Hematopoietic multipotent progenitor cell treated with erythropoietin and hydrocortisone succinate and interleukin-3 and kit ligand, for 4 days (in vitro differentiated cells): ENCODE data around the gene EPHA3.
"Not testable (repeated sequence)": the region's sequence is repeated elsewhere in the genome, so short reads cannot be mapped to it uniquely, and the experiment has no call there.

Experiments used
- DNase-seq: peaks from one replicate; pipeline ENCODE4 v3.0.0-alpha.2; 2015

Gene EPHA3

DNA sequence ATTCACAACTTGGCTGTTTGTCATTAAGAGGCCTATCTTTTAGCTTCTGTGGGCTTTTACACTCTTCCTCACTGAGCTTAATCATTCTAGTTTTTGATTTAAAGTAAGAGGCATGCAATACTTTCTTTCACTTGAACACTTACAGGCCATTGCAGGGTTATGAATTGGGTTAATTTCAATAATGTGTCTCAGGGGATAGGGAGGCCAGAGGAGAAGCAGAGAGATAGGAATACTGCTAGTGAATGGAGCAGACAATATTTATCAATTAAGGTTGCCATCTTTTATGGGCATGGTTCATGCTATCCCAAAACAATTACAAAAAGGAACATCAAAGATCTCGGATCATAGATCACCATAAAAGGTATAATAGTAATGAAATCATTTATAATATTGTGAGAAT is 189.8 kb downstream of the EPHA3 start:
- no peak for DNase-seq

DNA sequence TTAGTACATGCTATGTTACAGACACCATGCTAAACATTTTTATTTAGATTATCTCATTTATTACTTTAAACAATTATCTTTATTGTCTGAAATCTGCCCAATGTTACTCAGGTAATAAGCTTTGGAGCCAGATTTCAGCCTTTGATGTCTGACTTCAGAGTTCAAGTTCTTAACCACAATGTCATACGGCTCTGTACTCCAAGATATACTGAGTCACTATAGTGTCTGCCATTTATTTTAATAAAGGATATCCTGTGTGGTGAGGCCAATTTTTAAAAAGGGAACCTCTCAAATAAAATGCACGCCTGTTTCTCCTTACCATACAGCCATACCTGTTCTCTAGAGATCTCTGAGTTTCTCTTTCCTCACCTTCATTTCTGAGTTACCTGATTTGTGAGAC is 193.1 kb downstream of the EPHA3 start:
- DNase-seq, result peak; percentile 55

DNA sequence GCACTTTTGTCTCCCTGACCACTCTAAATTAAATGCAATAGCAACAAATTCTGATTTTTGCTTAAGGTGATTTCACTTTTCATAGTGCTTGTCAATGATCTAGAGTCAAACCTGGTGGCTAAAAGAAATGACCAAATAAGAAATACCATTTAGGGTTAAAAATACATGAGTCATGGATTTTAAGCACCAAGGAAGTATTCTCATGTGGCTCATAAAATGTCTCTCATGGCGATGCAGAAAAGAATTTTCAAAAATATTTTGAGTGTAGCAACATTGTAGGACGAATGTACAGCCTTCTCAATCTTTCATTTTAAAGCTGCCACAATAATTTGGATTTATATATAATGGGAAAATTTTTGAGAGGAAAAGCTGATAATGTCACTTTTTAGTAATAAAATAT is 193.6 kb downstream of the EPHA3 start:
- no peak for DNase-seq

DNA sequence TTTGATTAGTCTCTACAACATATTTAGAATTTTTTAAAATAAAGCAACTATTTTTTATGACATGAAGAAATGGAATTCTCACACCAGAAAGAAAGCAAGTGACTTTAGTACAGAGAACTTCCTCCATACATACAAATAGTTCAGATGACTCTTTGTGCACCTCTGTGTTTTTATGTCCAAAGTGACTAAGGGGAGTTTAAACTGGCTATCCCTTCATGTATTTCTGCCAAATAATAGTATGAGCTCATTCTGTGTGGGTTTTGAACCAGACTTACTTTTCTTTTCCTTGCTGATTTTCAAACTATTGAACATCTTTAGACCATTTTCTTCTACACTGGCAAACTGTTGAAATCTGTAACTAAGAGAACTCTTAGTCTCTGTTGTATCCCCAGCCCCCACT is 196.3 kb downstream of the EPHA3 start:
- no peak for DNase-seq

DNA sequence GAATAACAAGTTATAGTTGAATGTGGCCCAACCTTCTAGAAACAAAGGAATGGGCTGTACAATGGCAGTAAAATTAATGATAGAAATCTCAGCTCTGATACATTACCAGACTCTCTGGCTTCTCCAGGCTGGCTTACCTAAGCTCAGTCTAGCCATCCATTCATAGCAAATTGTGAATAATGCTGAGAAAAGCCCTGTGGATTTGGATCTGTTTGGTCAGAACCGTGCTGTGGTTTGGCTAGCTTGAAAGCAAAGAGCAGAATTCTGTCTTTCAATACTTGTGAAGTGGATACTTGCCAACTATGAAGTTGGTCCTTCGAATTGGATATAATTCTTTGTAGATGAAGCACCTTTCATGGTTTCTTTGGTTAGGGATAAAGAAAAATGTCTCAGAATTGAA is 199.1 kb downstream of the EPHA3 start:
- no peak for DNase-seq

DNA sequence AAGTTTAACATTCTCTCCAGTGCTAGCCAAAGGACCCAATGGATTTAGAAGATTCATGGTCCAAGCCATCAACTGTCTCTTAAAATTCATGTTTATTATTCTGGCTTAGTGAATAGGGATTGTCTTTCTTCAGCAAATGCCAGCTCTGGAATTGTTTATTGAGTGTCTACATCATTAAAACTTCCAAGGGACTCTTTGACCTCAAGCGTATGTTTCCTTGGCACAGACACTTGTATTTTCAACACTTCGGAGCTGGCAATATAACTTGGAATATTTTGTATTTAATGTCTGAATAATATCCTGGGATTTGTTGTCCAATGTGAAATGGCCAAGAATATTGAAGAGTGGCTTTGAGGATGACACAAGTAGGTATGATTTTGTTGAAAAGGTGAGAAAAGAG is 204.2 kb downstream of the EPHA3 start:
- DNase-seq, result no peak

DNA sequence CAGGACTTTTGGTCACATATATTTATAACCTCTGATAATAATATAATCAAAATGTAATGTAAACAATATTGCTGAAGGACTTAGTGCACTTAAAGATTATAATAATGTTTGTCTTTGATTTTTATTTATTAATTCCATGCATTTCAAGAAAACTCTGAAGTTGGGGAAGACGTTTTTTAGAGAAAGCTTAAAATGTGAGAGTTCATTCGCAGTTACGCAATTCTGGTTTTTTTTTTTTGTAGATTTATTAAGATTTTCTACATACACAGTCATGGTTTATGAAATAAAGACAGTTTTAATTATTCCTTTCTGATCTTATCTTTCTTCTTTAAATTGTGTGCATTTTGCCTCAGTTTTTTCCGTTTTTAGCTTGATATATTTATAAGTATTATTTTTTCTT is 204.7 kb downstream of the EPHA3 start:
- no peak for DNase-seq

DNA sequence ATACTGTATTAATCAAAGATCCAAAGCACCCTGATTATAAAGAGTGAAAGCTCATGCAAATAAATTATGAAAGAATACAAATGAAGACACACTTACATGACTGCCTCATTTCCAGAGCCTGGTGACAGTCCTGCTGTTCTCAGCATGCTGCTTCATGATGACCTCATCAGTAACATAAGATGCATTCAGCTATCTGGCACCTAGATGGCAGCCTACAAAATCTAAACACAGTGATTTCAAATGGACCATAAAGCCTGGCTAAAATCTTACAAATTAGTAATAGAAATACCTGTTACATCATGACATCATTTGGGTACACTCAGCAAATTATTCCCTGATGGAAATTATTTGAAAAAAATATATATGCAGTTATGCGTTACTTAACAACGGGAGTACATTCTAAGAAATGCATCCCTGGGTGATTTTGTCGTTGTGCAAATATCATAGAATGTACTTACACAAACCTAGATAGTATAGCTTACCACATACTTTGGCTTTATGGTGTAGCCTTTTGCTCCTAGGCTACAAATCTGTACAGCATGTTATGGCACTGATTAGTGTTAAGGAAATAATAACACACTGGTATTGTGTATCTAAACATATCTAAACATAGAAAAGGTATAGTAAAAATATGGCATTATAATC is 207.2 kb downstream of the EPHA3 start:
- peak; percentile 35 for DNase-seq

DNA sequence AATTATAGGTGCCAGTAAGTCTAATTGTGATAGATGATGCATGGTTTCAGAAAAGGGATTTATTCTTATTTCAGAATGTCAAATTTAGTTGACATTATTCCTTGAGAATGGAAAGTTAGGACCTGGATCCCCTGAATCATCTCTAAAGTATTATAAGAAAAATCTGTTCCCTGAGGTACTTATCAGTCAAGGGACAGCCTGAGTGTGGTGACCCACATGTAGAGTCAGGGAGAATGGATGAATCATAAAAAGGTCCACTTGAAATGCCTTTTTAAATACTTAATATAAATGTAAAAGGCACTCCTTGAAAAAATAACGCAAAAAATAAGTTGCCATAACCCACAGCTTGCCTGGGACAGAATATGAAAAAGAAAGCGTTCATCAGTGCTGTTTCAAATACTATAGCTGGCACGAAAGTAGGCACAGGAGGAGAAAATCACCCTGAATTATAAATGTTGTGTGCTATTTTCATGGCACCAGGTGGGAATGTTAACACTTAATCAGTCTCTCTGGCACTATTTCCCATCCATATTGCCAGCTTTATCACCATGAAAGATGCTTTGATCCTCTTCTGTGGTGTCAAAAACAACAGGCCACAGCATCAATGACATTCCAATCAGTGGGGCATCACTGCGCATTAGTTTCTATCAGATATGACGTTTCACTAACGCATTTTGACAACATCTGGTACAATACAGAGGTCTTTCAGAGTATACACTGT is 208.5 kb downstream of the EPHA3 start:
- no peak for DNase-seq

DNA sequence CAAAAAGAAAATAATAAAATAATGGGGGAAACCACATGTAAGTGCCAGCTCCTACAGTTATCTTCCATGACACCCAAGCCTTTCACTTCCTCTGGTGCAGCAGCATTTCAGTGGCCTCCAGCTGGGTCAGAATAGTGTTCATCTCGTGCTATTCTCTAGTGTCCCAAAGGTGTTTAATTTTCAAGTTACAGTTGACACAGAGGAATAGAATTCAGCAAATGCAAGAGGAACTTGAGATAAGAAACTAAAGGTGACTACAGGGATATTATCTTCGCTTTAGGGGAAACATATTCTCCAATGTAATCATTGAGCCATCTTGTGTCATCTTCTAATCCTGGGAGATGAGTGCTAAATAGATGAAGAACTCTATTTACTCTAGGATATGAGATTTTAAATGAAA is 212.8 kb downstream of the EPHA3 start:
- no peak for DNase-seq

DNA sequence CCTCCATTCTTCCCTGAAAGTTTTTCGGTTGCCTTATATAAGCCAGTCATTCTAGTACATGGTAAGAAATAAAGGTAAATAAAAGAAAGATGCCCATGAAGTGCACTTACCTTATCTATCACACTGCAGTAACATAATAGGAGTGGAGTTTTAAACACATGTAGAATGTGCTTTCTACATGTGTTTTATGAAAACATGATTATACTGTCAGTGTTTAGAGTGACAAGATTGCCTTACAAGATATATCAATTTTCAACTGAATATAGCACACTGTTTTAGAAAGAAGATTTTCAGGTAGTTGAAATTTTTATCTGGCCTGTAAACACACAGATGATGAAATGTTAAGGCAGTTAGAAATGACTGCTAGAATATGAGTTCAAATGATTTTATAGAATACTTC is 219.6 kb downstream of the EPHA3 start:
- DNase-seq, result no peak

DNA sequence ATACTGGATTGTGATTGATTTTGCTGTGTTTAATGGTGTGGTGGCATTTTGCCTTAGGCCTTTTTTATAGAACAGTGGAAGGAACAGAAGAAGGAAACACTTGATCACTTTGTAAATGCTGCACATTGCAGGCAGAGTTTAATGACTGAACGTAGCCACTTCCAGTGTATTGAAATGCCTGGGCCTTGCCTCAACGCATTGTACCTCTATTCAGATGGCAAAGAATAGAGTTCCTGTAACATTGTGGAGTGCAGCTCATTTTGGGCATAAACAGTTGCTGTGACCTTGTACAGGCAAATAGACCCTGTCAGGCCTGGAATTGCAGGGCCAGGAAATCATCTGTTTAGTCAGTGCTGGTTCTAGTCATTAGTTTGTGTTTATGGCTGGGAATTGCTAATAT is 225.0 kb downstream of the EPHA3 start:
- no peak for DNase-seq

DNA sequence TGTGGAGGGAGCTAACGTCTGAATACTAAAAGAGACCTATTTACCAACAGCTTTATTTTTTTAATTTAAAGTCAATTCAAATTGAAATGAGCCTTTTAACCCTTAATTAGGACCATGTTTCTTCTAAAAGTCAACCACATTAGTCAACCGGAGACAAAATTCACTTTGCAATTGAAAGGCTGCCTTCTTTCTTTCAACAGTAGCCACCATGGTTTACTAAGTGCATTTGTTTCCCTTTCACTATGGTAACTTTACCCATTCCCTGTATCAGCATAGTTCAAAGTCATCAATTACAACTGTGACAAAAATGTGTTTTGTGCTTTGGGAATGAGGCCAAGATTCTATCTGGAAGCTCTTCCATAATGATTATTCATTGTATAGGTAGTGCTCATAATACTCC is 225.4 kb downstream of the EPHA3 start:
- no peak for DNase-seq

DNA sequence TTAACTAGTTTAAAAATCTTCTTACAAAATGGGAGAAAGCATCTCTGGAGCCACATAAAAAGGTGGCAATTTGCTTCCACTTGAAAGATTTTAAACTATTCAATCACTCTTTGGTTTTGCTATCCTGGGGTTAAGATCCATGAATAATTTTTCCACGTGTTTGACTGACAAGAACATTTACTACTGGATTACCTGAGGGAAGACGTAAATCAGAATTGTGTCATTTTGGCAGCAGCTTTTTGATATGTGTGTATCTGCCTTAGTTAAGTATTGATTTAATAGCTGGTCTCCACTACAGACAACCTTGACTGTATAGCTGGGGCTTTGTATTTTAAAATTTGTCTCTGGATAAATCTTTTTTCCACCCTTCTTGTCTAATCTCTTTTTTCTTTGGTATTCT is 228.3 kb downstream of the EPHA3 start:
- DNase-seq, result no peak

DNA sequence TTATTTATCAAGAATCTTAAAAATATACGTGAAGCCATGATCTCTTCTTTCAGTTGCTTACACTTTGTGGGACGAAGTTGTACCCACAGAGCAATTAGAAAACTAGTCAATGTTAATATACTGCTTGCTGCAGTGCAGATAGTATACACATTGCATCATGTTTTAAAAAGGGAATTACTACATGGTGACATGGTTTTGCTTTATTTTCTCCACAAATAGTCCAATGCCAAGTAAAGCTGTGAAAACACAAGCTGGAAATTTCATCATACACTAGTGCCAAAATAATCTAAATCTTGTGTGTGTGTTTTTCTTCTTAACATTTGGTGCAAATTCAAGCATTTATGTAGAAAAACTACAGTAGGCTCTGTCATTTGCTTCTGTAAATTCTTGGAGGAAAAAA is 233.0 kb downstream of the EPHA3 start:
- DNase-seq, result no peak

DNA sequence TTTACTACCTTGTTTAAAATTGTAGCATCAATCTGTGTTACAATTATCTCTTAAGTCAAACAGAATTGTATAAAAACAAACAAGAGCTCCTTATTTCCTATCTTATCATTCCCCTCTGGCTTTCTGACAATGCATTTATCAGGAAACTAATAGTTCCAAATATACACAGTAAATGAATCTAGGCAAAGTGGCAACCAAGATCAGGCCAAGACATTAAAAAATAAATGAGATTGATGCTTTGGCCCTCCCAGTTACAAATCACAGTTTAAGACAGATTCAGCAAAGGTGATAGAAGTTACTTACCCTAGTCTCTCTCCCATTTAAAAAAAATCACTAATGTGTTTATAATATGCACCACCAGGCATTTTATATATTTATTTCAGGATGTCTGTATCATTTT is 236.7 kb downstream of the EPHA3 start:
- DNase-seq, result no peak

DNA sequence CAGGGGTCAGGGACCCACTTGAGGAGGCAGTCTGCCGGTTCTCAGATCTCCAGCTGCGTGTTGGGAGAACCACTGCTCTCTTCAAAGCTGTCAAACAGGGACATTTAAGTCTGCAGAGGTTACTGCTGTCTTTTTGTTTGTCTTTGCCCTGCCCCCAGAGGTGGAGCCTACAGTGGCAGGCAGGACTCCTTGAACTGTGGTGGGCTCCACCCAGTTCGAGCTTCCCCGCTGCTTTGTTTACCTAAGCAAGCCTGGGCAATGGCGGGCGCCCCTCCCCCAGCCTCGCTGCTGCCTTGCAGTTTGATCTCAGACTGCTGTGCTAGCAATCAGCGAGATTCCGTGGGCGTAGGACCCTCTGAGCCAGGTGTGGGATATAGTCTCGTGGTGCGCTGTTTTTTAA is 243.5 kb downstream of the EPHA3 start:
- not testable (repeated sequence) for DNase-seq

DNA sequence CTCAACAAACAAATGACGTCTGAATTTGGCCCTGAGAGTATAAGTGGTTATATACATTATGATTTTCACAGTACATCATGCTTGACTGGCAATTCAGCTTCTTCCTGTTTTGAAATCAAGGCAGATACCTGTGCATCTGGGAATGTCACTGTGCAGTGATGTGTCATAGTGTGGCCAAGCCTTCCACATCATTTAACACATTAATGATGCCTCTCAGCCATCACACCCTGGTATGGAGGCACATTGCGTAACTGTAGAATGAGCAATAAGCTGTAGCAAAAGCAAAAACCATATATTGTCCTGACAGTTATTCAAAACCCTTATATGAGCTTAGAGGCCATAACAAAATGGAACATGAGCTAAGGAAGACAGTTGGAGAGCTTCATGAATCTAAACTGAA is 246.0 kb downstream of the EPHA3 start:
- no peak for DNase-seq

DNA sequence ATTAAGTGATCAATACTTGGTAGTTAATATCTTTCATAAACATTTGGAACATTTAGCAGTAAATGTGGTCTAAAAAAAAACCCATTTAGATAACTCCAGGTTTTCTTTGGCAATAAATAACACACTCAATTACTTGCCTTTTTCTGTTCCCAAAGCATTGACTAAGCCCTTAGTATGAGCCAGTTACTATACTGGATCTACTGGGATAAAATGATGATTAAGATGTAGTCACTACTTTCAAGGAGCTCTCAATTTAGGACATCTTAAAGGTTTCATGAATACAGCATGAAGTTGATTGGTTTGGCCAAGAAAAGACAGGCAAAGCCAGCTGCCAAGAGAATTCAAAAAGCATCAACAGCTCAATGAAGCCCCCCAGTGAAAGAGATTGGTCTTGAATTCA is 250.9 kb downstream of the EPHA3 start:
- no peak for DNase-seq

DNA sequence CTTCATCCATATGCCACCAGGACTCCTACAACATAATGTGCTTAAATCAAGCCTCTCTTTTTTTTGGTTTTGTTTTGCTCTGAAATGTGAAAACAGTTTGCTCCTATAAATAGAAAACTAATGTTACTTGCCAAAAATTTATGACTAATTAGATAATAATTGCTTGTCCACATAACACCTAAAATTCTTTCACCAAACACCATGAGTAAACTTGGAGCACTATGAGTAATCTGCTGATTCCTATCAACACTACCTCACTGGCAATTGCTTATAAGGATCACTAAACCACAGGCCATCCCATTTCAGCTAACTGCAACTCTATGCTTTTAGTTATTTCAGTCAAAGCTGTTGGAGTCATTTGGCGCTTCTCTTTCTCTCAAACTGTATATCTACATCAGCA is 252.7 kb downstream of the EPHA3 start:
- no peak for DNase-seq

DNA sequence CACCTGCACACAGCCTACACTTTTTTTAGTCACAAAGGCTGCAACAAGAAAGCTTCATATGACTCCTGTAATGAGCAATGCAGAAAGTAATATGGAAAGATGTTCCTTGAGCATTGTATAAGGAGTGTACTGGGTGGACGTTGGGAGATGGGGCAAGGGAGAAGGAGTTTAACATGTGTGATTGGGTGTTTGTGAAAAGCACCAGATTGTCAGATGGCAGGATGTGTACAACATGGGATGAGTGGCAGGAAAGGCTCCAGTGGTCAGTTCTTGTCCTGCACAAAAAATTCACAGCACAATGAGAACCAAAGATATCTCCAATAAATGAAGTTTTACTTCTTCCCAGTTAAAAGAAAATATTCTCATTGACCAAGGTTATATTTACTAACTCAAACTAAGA is 255.1 kb downstream of the EPHA3 start:
- DNase-seq, result no peak

DNA sequence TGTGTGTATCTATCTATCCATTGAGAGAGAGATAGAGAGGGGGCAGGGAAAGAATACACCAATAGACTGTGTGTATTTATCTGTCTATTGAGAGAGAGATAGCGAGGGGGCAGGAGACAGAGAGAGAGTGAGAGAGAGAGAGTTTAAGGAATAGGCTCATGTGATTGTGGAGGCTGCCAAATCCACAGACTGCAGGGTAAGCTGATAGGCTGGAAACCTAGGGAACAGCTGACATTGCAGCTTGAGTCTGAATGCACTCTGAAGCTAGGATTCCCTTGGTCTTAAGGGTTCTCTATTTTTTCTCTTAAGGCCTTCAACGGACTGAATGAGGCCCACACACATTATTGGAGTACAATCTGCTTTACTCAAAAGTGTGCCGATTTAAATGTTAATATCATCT is 255.8 kb downstream of the EPHA3 start:
- DNase-seq, result no peak

DNA sequence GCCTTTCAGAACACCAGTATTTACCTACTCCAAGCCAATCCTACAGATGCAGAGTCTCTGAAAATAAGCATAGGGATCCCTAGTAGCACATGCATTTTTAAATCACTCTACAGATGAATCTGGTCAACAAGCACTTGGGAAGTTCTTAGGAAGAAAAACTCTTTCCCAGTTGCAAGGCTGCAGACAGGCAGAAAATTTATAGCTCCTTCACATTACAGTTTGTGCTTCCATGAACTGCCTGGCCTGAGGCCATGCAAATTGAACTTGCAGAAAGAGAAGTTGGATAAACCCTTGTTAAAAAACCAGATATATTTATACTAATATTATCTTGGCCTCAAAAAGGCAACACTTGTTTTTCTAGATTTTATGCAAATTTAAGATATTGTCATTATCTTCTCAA is 256.9 kb downstream of the EPHA3 start:
- DNase-seq, result no peak

DNA sequence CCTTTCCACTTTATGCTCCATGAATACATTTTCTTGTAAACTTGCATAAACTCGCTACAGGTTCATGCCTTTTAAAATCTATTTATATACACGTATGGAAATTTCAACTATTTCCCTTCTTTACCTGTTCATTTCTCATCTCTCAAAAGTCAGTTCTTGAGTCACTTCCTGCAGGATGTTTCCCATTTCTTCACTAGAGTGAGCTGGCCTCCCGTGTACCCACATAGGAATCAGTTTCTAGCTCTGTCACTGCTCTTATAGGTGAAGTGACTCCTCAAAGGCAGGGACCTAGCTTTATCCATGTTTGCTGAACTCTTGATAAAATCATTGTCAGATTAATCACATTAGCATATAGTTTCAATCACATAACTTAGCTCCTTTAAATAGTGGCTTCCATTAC is 259.7 kb downstream of the EPHA3 start:
- DNase-seq, result no peak

DNA sequence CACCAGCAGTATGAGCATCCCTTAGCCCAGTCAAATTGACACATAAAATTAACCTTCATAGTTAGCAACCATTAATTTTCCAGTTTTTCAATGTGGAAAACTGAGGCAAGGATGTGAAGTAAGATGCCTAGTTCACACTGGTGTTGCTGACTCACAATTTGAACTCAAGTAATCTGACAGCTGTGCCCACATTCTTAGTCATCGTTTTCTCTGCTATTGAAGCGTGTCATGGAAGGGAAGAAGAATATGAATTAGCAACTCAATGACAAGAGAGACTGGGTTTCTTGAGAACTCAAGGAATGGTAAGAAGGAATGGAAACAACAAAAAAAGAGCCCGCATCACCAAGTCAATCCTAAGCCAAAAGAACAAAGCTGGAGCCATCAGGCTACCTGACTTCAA is 261.4 kb downstream of the EPHA3 start:
- no peak for DNase-seq
